Activated B cell treated with CpG ODN at 0.5 μM for 24 hours (primary cell): ENCODE results near the gene CCDC178. TPM values are rescaled to one million over a fixed set of nuclear protein-coding genes. Genes with fewer than 3 reads are reported as not detected.

Experiments used
- ATAC-seq: fragments of 200-7000 bp; cut with Tn5 transposase; one replicate; pipeline ENCODE4 v1.10.0; 2021; ENCODE audit warnings: low read depth, mild to moderate bottlenecking, moderate library complexity
- CTCF ChIA-PET: fragments of 350-600 bp; sonication (Branson Sonifier 250); formaldehyde crosslinking; loops from one replicate; lab custom pipeline; 2021; ENCODE audit warnings: antibody characterized with exemption; lab: Charles Lee
- POLR2A ChIA-PET: fragments of 350-600 bp; sonication (Branson Sonifier 250); formaldehyde crosslinking; loops from one replicate; lab custom pipeline; 2021; ENCODE audit warnings: antibody characterized with exemption; lab: Charles Lee
- DNase-seq: peaks from one replicate; pipeline ENCODE4 v3.0.0; 2022
- H3K27ac Mint-ChIP-seq: one replicate; pipeline ENCODE4 v1.8.0; 2020; ENCODE audit warnings: mixed read lengths
- H3K27me3 Mint-ChIP-seq: one replicate; pipeline ENCODE4 v1.8.0; 2021; ENCODE audit warnings: mixed read lengths
- H3K36me3 Mint-ChIP-seq: one replicate; pipeline ENCODE4 v1.8.0; 2021; ENCODE audit warnings: low read depth, mixed read lengths
- H3K4me1 Mint-ChIP-seq: one replicate; pipeline ENCODE4 v1.8.0; 2021; ENCODE audit warnings: mixed read lengths
- H3K4me3 Mint-ChIP-seq: one replicate; pipeline ENCODE4 v1.8.0; 2020; ENCODE audit warnings: mild to moderate bottlenecking, mixed read lengths
- H3K9me3 Mint-ChIP-seq: one replicate; pipeline ENCODE4 v1.8.0; 2020; ENCODE audit warnings: mixed read lengths
- CTCF ChIP-seq: fragments of 200-600 bp; IDR thresholded peaks from one replicate; pipeline ENCODE4 v1.8.0; 2022; ENCODE audit warnings: antibody characterized with exemption, mild to moderate bottlenecking
- intact Hi-C: fragments of 100-400 bp; cut with micrococcal nuclease; formaldehyde crosslinking; loops from one replicate; pipeline ENCODE4 v1.15.1; 2024
- total RNA-seq: library from RNA; stranded (reverse); gene quantifications from 2 replicates; pipeline ENCODE4 v1.2.3, GENCODE V29; 2022

The CCDC178 gene
- total RNA-seq, 1 donor from 2014 or later, result not detected

- peaks cover 8% of the 10 kb centered on the region for H3K27me3 Mint-ChIP-seq
- no peaks in the 10 kb centered on the region for H3K36me3 Mint-ChIP-seq
- H3K4me1 Mint-ChIP-seq, result no peaks in the 10 kb centered on the region
- POLR2A ChIA-PET, result no interaction called here
- CTCF ChIA-PET, result no interaction called here
- H3K27ac Mint-ChIP-seq, result no peak overlapping the region
- no peak for ATAC-seq
- intact Hi-C loops, result no loop called here
- no peak overlapping the region for H3K4me3 Mint-ChIP-seq
- DNase-seq, result no peak
- TF ChIP-seq CTCF, result no peak
- no peaks in the 10 kb centered on the region for H3K9me3 Mint-ChIP-seq
These were observed 333.0 kb downstream of the CCDC178 start for GRCh38 chr18:33107511-33107910.

- H3K4me3 Mint-ChIP-seq, result no peak overlapping the region
- H3K4me1 Mint-ChIP-seq, result no peaks in the 10 kb centered on the region
- H3K36me3 Mint-ChIP-seq, result no peaks in the 10 kb centered on the region
- intact Hi-C loops, result no loop called here
- ATAC-seq (no peak), DNase-seq (no peak)
- H3K27ac Mint-ChIP-seq, result no peak overlapping the region
- H3K9me3 Mint-ChIP-seq, result no peaks in the 10 kb centered on the region
- ChIA-PET CTCF (no interaction called here), POLR2A (no interaction called here)
- TF ChIP-seq CTCF, result no peak
- H3K27me3 Mint-ChIP-seq, result peaks cover 2% of the 10 kb centered on the region
These were observed 339.2 kb downstream of the CCDC178 start for GRCh38 chr18:33101316-33101715.

GRCh38 chr18:33099626-33100025 is 340.9 kb downstream of the CCDC178 start:
- intact Hi-C loops, result no loop called here
- no peak for TF ChIP-seq CTCF
- POLR2A ChIA-PET, result no interaction called here
- Mint-ChIP-seq H3K4me1 (no peaks in the 10 kb centered on the region), H3K27me3 (peaks cover 2% of the 10 kb centered on the region), H3K4me3 (no peak overlapping the region), H3K27ac (no peak overlapping the region), H3K36me3 (no peaks in the 10 kb centered on the region), H3K9me3 (no peaks in the 10 kb centered on the region)
- DNase-seq, result no peak
- CTCF ChIA-PET, result no interaction called here
- ATAC-seq, result no peak

- ATAC-seq (no peak), DNase-seq (no peak)
- Mint-ChIP-seq H3K36me3 (no peaks in the 10 kb centered on the region), H3K9me3 (no peaks in the 10 kb centered on the region), H3K4me1 (no peaks in the 10 kb centered on the region), H3K27ac (no peak overlapping the region), H3K27me3 (no peaks in the 10 kb centered on the region), H3K4me3 (no peak overlapping the region)
- ChIA-PET POLR2A (no interaction called here), CTCF (no interaction called here)
- intact Hi-C loops, result no loop called here
- no peak for TF ChIP-seq CTCF
These were observed 343.4 kb downstream of the CCDC178 start for GRCh38 chr18:33097126-33097525.

GRCh38 chr18:33090461-33090860 is 350.1 kb downstream of the CCDC178 start:
- H3K9me3 Mint-ChIP-seq, result no peaks in the 10 kb centered on the region
- no peaks in the 10 kb centered on the region for H3K27me3 Mint-ChIP-seq
- intact Hi-C loops, result no loop called here
- H3K4me3 Mint-ChIP-seq, result no peak overlapping the region
- TF ChIP-seq CTCF, result no peak
- H3K4me1 Mint-ChIP-seq, result no peaks in the 10 kb centered on the region
- no peak overlapping the region for H3K27ac Mint-ChIP-seq
- CTCF ChIA-PET, result no interaction called here
- ATAC-seq (no peak), DNase-seq (no peak)
- no peaks in the 10 kb centered on the region for H3K36me3 Mint-ChIP-seq
- POLR2A ChIA-PET, result no interaction called here
